HUES6 (cell line): ENCODE data around the gene SIX1.
A peak's percentile ranks its signal among the peaks of the same experiment; 100 is the strongest.

Experiments
- H3K27ac ChIP-seq: 2 replicates; pipeline ENCODE4 v1.7.0; 2013; ENCODE audit warnings: low read depth, mild to moderate bottlenecking, low read length, inconsistent platforms
- H3K27me3 ChIP-seq: 2 replicates; pipeline ENCODE4 v1.6.1; 2013; ENCODE audit warnings: low read length; ENCODE audit not compliant: control insufficient read depth, insufficient read depth
- H3K36me3 ChIP-seq: 2 replicates; pipeline ENCODE4 v1.6.1; 2013; ENCODE audit warnings: low read length; ENCODE audit not compliant: control insufficient read depth, insufficient read depth
- H3K4me1 ChIP-seq: 2 replicates; pipeline ENCODE4 v1.6.1; 2013; ENCODE audit warnings: low read length; ENCODE audit not compliant: control insufficient read depth, insufficient read depth
- H3K4me3 ChIP-seq: 2 replicates; pipeline ENCODE4 v1.5.1; 2013; ENCODE audit warnings: low read depth, low read length
- H3K9ac ChIP-seq: one replicate; pipeline ENCODE4 v1.6.1; 2013; ENCODE audit warnings: mild to moderate bottlenecking, low read length
- H3K9me3 ChIP-seq: 2 replicates; pipeline ENCODE4 v1.6.1; 2013; ENCODE audit warnings: low read depth, low read length; ENCODE audit not compliant: control insufficient read depth, insufficient read depth

The SIX1 gene

DNA sequence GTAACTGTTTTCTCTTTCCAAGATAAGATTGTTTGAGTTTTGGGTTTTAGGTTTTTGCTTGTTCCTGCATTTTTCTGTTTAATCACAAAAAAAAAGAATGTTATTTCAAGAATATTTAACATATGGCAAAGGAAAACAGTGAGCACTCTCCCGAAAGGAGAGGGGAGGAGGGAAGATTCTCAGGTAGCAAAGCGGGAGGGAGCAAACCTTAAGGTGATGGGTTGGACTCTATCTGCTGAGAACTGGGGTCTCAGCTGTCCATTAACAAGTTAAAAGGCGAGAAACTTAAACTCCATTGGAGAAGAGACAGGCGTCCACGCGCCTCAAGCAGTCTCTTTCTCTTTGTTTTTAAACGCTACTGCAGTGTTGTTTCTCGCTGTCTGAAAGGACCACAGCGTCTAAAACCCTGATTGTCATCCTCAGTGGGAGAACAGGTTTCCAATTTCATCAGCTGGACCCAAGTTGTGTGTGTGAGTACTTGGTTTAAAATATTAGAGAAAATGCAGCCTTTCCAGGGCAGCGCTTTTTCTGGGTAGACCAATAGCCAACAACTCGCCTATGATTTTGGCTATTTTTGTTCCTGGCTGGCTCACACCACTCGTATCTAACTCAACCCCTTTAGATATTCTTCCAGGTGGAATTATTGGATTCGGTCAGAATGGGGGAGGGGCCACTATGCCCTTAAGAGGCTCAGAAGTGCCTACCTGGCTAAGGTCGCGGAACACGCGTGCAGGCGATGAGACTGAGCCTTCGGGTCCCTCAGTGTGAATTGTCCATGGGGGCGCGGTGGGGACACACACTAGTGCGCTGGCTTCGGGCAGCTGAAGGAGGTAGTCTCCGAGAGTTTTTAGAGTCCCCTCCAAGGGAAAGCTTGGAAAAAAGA is 8.2 kb downstream of the SIX1 start:
- Histone ChIP-seq H3K4me3 (peak overlapping the region; percentile 46), H3K9me3 (no peaks in the 10 kb centered on the region), H3K27me3 (peaks cover 100% of the 10 kb centered on the region), H3K27ac (no peak overlapping the region), H3K36me3 (no peaks in the 10 kb centered on the region), H3K9ac (no peak overlapping the region), H3K4me1 (peaks cover 53% of the 10 kb centered on the region)

DNA sequence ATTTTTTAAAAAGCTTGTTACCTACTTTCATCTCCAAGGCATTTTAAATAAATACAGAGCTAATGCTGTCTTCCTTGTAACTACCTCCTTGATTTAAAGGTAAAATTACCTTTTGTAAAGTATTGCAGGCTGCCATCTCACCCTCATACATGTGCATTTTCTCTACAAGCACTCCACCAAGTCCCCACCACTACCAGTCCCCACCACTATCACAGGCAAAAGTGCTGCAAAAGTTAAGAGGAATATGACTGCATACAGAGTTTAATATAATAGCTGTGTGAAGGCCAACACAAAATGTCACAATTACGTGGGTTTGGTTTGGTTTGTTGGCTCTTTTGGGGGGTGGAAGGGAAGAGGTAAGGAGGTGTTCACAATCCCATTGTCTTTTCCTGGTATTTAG is 9.6 kb downstream of the SIX1 start:
- H3K36me3 ChIP-seq = no peaks in the 10 kb centered on the region

DNA sequence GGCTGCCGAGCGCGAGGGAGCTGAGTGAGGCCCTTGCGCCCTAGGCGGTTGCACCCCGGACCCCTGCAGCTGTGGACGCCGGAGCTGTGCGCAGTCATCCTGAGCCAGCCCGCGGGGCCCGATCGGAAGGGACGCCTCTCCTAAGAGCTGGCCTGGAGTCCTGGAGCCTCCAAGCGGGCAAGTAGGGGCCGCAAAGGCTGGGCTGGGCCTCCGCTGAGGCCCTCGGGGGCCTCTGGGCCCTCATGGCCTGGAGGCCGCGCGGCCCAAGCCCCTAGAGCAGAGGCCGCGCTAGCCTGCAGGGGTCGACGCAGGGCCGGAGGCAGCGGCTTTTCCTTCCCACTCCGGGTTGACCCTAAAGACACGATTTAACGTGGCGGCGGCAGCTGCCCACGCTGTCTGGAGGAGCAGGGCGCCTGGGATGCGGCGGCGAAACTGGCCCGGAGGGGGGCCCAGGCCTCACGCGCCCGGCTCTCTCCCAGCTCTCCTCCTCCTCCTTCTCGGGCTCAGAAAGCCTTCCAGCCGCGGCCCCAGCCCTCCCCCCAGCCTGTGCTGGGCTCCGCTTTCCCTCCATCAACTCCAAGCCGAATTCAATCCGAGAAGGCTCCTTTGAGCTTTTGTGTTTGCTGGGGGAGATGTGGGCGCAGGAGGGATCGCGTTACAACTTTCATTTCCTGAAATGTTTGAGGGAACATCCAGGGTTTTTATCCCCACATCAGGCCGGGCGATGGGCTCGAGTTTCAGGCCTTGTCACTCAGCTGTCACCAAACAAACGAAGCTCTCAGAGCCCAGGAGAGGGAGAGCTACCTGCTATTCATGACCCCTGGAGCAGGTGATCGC is 11.6 kb downstream of the SIX1 start:
- Histone ChIP-seq H3K27ac (no peak overlapping the region), H3K9me3 (no peaks in the 10 kb centered on the region), H3K27me3 (peaks cover 78% of the 10 kb centered on the region), H3K9ac (peak overlapping the region; percentile 35), H3K4me1 (peaks cover 39% of the 10 kb centered on the region), H3K36me3 (no peaks in the 10 kb centered on the region), H3K4me3 (peak overlapping the region; percentile 59)

More for the DNA sequence above, 9.6 kb downstream of the SIX1 start:
- Histone ChIP-seq H3K9me3 (no peaks in the 10 kb centered on the region), H3K27me3 (peaks cover 95% of the 10 kb centered on the region), H3K4me3 (no peak overlapping the region), H3K9ac (no peak overlapping the region), H3K4me1 (peaks cover 50% of the 10 kb centered on the region), H3K27ac (no peak overlapping the region)

DNA sequence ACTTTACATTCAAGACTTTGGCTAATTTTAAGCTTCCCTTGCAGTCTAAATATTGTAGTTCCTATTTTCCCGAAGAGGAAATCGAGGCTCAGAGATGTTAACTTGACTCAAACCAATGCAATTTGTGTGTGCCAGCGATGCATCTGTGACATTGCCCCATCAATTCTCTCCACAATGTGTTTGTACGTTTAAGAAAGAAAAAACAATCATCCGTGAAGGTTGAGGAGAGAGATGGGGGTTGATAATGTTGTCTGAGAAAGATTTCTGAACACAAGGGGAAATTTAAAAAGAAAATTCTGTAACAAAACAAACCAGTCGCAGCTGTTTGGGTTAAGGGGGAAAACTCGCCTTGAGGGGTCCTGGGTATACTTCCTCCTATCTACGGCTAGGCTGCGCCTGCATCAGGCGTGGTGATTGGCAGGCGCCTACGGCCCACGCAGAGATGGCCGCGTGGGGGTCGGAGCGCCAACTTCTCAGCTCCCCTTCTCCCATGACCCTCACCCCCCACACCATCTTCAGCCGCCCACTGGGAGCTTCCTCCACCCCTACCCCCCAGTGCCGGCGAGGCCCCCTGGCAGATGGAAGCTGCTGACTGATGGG is 12.3 kb downstream of the SIX1 start:
- Histone ChIP-seq H3K27me3 (peaks cover 71% of the 10 kb centered on the region), H3K9me3 (no peaks in the 10 kb centered on the region), H3K4me1 (peaks cover 32% of the 10 kb centered on the region), H3K27ac (no peak overlapping the region), H3K4me3 (peak overlapping the region; percentile 59), H3K36me3 (no peaks in the 10 kb centered on the region), H3K9ac (peak overlapping the region; percentile 35)

DNA sequence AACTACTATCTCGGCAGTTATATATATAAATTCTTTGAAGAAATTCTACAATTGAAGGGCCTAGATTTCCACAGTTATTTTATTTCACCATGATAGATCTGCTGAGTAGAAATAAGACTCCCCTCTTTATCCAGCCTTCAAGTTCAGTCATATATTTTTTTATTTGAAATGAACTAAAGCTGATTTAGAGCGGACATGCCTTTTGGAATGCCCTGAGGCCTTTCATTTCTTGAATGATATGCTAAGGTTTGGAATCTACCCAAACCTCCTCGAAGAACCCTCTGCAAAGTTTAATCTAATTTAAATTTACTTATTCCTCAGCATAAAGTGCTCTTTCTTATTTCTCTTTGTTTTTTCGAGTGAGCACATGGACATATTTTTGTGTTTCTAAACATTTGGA is 15.1 kb downstream of the SIX1 start:
- H3K4me1 ChIP-seq = peaks cover 17% of the 10 kb centered on the region; the same call in 1 of the 2 replicates
- no peak overlapping the region for H3K9ac ChIP-seq
- H3K36me3 ChIP-seq = no peaks in the 10 kb centered on the region
- no peaks in the 10 kb centered on the region for H3K9me3 ChIP-seq
- H3K4me3 ChIP-seq = no peak overlapping the region
- peaks cover 42% of the 10 kb centered on the region for H3K27me3 ChIP-seq
- no peak overlapping the region for H3K27ac ChIP-seq

DNA sequence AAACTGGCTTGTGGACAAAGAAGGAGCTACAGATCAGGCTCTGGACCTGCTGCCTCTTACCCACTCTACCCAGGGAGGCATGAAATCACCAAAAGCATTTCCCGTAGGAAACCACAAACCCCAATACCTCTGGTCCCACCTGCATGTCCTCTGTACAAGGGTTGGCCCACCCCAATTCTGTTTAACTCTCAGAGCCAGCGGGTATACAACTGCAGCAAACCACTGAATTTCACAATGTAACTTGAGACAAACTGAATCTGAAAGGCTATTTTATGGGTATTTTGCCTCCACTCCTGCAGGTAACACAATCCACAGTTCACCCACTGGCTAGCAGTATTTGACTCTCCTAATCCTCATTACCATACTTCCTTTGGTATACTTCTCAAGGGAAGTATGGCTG is 16.5 kb downstream of the SIX1 start:
- H3K9me3 ChIP-seq = no peaks in the 10 kb centered on the region
- no peak overlapping the region for H3K4me3 ChIP-seq
- no peak overlapping the region for H3K27ac ChIP-seq
- no peak overlapping the region for H3K9ac ChIP-seq
- no peaks in the 10 kb centered on the region for H3K36me3 ChIP-seq
- peaks cover 12% of the 10 kb centered on the region; the same call in 1 of the 2 replicates for H3K4me1 ChIP-seq
- H3K27me3 ChIP-seq = peaks cover 28% of the 10 kb centered on the region

DNA sequence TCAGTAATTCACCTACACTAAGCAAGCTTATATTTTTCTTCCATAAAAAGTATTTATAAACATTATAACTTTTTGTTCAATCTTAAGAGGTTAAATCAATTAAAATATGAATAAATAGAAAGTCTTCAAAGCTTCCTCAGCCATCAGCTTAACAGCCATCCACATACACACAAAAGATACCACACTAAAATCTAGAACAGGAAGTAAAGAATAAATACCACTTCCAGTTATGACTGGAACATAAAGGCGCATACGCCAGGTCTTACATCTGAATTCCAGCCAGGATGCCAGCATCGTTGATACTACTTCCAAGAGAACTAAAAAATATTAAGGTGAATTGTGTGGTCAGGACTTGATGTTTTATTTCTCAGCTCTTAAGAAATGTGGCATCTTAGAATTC is 17.0 kb downstream of the SIX1 start:
- H3K9me3 ChIP-seq = no peaks in the 10 kb centered on the region
- H3K27me3 ChIP-seq = peaks cover 23% of the 10 kb centered on the region
- H3K4me1 ChIP-seq = peaks cover 11% of the 10 kb centered on the region; the same call in 1 of the 2 replicates
- H3K27ac ChIP-seq = no peak overlapping the region
- H3K36me3 ChIP-seq = no peaks in the 10 kb centered on the region
- no peak overlapping the region for H3K4me3 ChIP-seq
- H3K9ac ChIP-seq = no peak overlapping the region

DNA sequence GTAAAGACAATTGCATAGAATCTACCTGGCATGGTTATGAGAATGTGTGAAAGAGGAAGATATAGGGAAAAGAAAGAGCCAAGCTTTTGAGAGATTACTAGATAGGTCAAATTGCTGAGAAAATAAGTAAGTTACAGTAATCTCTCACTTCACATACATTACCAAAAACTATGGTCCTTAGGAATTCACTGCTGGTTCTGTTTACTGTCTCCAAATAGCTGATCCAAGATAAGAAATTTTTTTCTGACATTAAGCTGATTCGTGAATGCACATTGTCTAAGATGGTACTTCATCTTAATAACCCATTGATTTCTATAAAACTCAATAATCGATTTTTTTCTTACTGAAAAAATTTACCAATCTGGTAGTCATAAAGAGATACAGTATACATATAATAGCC is 17.4 kb downstream of the SIX1 start:
- Histone ChIP-seq H3K9ac (no peak overlapping the region), H3K27ac (no peak overlapping the region), H3K4me3 (no peak overlapping the region), H3K4me1 (peaks cover 7% of the 10 kb centered on the region; the same call in 1 of the 2 replicates), H3K9me3 (no peaks in the 10 kb centered on the region), H3K27me3 (peaks cover 19% of the 10 kb centered on the region), H3K36me3 (no peaks in the 10 kb centered on the region)

DNA sequence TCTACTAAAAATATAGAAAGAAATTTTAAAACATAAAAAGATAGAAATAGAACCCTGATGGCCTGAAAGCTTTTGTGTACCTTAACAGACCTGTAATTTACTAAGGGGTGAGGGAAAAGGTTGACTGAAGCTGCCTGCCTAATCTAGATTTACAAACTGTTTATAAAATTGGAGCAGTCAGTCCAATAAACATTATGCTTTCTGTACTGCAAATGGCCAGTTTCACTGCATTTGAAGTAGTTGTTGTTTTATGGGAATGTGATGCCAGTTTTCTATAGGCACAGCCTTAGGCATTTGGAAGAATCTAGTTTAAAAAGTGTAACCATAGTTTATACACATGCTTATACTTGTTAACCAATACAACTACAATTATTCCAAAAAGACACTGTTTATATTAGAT is 19.1 kb downstream of the SIX1 start:
- H3K9ac ChIP-seq = no peak overlapping the region
- no peaks in the 10 kb centered on the region for H3K36me3 ChIP-seq
- 0 out of 2 replicates have a peak, but pooled peaks cover 2% of the 10 kb centered on the region for H3K27me3 ChIP-seq
- H3K27ac ChIP-seq = no peak overlapping the region
- H3K9me3 ChIP-seq = no peaks in the 10 kb centered on the region
- H3K4me3 ChIP-seq = no peak overlapping the region
- H3K4me1 ChIP-seq = peaks cover 5% of the 10 kb centered on the region; the same call in 1 of the 2 replicates

DNA sequence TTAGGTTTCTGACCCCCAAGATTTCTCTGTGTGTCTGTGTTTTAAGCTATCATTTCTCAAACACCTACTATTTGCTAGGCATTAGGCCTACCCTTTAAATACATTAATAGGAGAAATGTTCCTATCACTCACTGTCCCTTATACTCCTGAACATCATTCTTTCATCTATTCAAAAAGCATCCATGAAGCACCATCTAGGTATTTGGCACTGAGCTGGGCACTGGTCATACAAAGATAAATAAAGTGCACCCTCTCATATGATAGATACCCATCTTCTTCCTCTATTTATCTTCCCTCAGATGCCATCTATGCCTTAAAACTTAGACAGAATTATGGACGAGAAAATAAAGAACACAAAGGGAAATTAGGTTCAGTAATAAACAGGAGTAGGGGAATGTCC is 20.4 kb downstream of the SIX1 start:
- Histone ChIP-seq H3K4me3 (no peak overlapping the region), H3K27me3 (no peaks in the 10 kb centered on the region), H3K27ac (no peak overlapping the region), H3K9me3 (no peaks in the 10 kb centered on the region), H3K4me1 (peaks cover 5% of the 10 kb centered on the region; the same call in 1 of the 2 replicates), H3K9ac (no peak overlapping the region), H3K36me3 (no peaks in the 10 kb centered on the region)

DNA sequence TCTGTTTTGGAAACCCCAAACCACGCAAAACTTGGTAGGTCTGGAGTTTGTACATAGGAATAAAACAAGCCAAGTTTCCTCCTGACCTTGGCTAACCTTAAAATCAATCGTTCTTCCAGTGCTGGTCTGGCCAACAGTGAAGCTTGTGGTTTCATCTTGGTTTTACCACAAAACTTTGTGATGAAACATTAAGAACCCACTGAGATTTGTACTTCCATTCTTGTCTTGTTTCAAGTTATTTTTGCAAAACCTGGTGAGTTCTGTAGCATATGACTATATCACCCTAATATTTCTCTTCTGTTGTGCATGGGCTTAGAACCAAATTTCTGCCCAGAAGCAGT is 26.4 kb downstream of the SIX1 start:
- Histone ChIP-seq H3K27ac (no peak overlapping the region), H3K27me3 (no peaks in the 10 kb centered on the region), H3K9ac (no peak overlapping the region), H3K4me3 (no peak overlapping the region), H3K4me1 (no peaks in the 10 kb centered on the region), H3K9me3 (no peaks in the 10 kb centered on the region), H3K36me3 (no peaks in the 10 kb centered on the region)
